SK-N-SH treated with all-trans-retinoic acid at 6 μM for 48 hours (cell line): ENCODE data around the gene CMKLR1.

Source experiments
- ARNTL ChIP-seq: fragments of 450-650 bp; formaldehyde crosslinking; IDR thresholded peaks from 2 replicates; pipeline ENCODE4 v1.5.0; 2020; ENCODE audit warnings: low read depth, mild to moderate bottlenecking, moderate library complexity, borderline replicate concordance
- CREB5 ChIP-seq: fragments of 250-450 bp; sonication (Bioruptor Pico); IDR thresholded peaks from 2 replicates; pipeline ENCODE4 v1.5.1; 2020; ENCODE audit warnings: low read depth, mild to moderate bottlenecking, moderate library complexity
- OSR1 ChIP-seq: fragments of 250-450 bp; sonication (Bioruptor Pico); IDR thresholded peaks from 2 replicates; pipeline ENCODE4 v1.8.0; 2022; ENCODE audit warnings: moderate library complexity, mild to moderate bottlenecking, inconsistent platforms
- ZFP3 ChIP-seq: fragments of 250-450 bp; sonication (Bioruptor Pico); IDR thresholded peaks from 2 replicates; pipeline ENCODE4 v1.5.0; 2020; ENCODE audit warnings: mild to moderate bottlenecking, moderate library complexity

- TF ChIP-seq OSR1 (CRISPR knock-in tag) (no peak), ZFP3 (CRISPR knock-in tag) (no peak), ARNTL (CRISPR knock-in tag) (no peak), CREB5 (CRISPR knock-in tag) (no peak)
Observed at GRCh38 chr12:108377260-108377659, 38.1 kb upstream of the CMKLR1 start.
